Liver (tissue), 9 donors: Measurements from ENCODE around the gene GALR1. TPM values are rescaled to one million over a fixed set of nuclear protein-coding genes. Genes with fewer than 3 reads are reported as not detected.

Source experiments
- DNase-seq: peaks from one replicate; pipeline ENCODE4 v3.0.0-alpha.2; 2017; ENCODE audit warnings: low spot score
- H3K27ac ChIP-seq, 2 donors: one replicate each; pipeline ENCODE4 v1.7.0; 2013; ENCODE audit warnings: inconsistent platforms in 2 of 2, low read length in 2 of 2, control low read depth in 1 of 2, low read depth in 1 of 2, mild to moderate bottlenecking in 1 of 2
- H3K27me3 ChIP-seq, 4 donors: one replicate each; pipeline versions ENCODE4 v1.6.1 to v1.7.0; 2013; ENCODE audit warnings: low read length in 3 of 4, inconsistent platforms in 1 of 4, mild to moderate bottlenecking in 1 of 4, moderate library complexity in 1 of 4; ENCODE audit not compliant: control insufficient read depth in 4 of 4, insufficient read depth in 4 of 4
- H3K36me3 ChIP-seq, 4 donors: one replicate each; pipeline versions ENCODE4 v1.6.1 to v1.7.0; 2013; ENCODE audit warnings: low read length in 3 of 4, mild to moderate bottlenecking in 3 of 4, low read depth in 1 of 4, moderate library complexity in 1 of 4; ENCODE audit not compliant: control insufficient read depth in 4 of 4, insufficient read depth in 3 of 4
- H3K4me1 ChIP-seq, 4 donors: one replicate each; pipeline versions ENCODE4 v1.6.1 to v1.7.0; 2013; ENCODE audit warnings: low read length in 3 of 4, mild to moderate bottlenecking in 3 of 4, moderate library complexity in 1 of 4; ENCODE audit not compliant: control insufficient read depth in 4 of 4, insufficient read depth in 4 of 4
- H3K4me3 ChIP-seq, 3 donors: one replicate each; pipeline versions ENCODE4 v1.6.1 to v1.7.0; 2013; ENCODE audit warnings: low read length in 3 of 3, control low read depth in 1 of 3, low read depth in 1 of 3, mild to moderate bottlenecking in 1 of 3
- H3K9ac ChIP-seq, 2 donors: one replicate each; pipeline ENCODE4 v1.7.0; 2013; ENCODE audit warnings: low read length in 2 of 2, mild to moderate bottlenecking in 2 of 2, moderate library complexity in 2 of 2, control low read depth in 1 of 2, low read depth in 1 of 2
- H3K9me3 ChIP-seq, 4 donors: one replicate each; pipeline versions ENCODE4 v1.6.1 to v1.7.0; 2013; ENCODE audit warnings: low read length in 3 of 4; ENCODE audit not compliant: control insufficient read depth in 4 of 4
- EGR1 ChIP-seq, 2 donors: IDR thresholded peaks; 2 replicates each; pipeline ENCODE4 v1.6.1; 2016 to 2018; ENCODE audit warnings: antibody characterized with exemption in 2 of 2, low read depth in 2 of 2
- FOXA2 ChIP-seq: IDR thresholded peaks from 2 replicates; pipeline ENCODE4 v1.6.1; 2016; ENCODE audit warnings: antibody characterized with exemption
- GABPA ChIP-seq, 2 donors: IDR thresholded peaks in 1 of 2; conservative IDR thresholded peaks in 1 of 2; 2 replicates each; pipeline ENCODE4 v1.6.1; 2016; ENCODE audit warnings: antibody characterized with exemption in 2 of 2, mild to moderate bottlenecking in 1 of 2, moderate library complexity in 1 of 2
- HNF4A ChIP-seq, 2 donors: conservative IDR thresholded peaks; 2 replicates each; pipeline ENCODE4 v1.6.1; 2016; ENCODE audit warnings: antibody characterized with exemption in 2 of 2, mild to moderate bottlenecking in 2 of 2
- HNF4G ChIP-seq: IDR thresholded peaks from 2 replicates; pipeline ENCODE4 v1.6.1; 2016; ENCODE audit warnings: antibody characterized with exemption
- JUND ChIP-seq, 2 donors: IDR thresholded peaks; 2 replicates each; pipeline ENCODE4 v1.6.1; 2016; ENCODE audit warnings: antibody characterized with exemption in 2 of 2
- NR2F2 ChIP-seq: IDR thresholded peaks from 2 replicates; pipeline ENCODE4 v1.6.1; 2016; ENCODE audit warnings: antibody characterized with exemption
- RAD21 ChIP-seq, 2 donors: IDR thresholded peaks; 2 replicates each; pipeline ENCODE4 v1.6.1; 2016; ENCODE audit warnings: antibody characterized with exemption in 2 of 2, mild to moderate bottlenecking in 2 of 2
- RXRA ChIP-seq, 2 donors: IDR thresholded peaks; 2 replicates each; pipeline ENCODE4 v1.6.1; 2017 to 2018; ENCODE audit warnings: antibody characterized with exemption in 2 of 2, mild to moderate bottlenecking in 1 of 2
- TAF1 ChIP-seq: conservative IDR thresholded peaks from 2 replicates; pipeline ENCODE4 v1.6.1; 2016; ENCODE audit warnings: antibody characterized with exemption, mild to moderate bottlenecking
- YY1 ChIP-seq: IDR thresholded peaks from 2 replicates; pipeline ENCODE4 v1.6.1; 2016; ENCODE audit warnings: antibody characterized with exemption, mild to moderate bottlenecking
- WGBS: extraction: QIAGEN DNeasy Blood & Tissue Kit; methylation state at CpG from one replicate; pipeline ENCODE4 v1.1.7; 2013; 5-methylcytosine and 5-hydroxymethylcytosine counted together
- polyA plus RNA-seq, 2 donors: library from polyadenylated mRNA; stranded (reverse) in 1 of 2; unstranded in 1 of 2; fragments of 200-250 nt in 1 of 2; fragments of >200 nt in 1 of 2; fragmentation: Nextera tagmentation in 1 of 2; extraction: Ambion mirVana in 1 of 2; gene quantifications; one replicate each; pipeline versions ENCODE4 v1.2.1 to v1.2.3, GENCODE V29; 2013 to 2015
- total RNA-seq, 2 donors: library from RNA; depleted of rRNA; stranded (reverse); fragments of >200 nt; gene quantifications; one replicate each; pipeline ENCODE4 v1.2.3, GENCODE V29; 2014
- TF ChIP-seq, protein P1 (sequence below): IDR thresholded peaks from 2 replicates; pipeline ENCODE4 v1.6.1; 2016; ENCODE audit warnings: antibody characterized with exemption
- TF ChIP-seq, protein P2 (sequence below): IDR thresholded peaks from 2 replicates; pipeline ENCODE4 v1.6.1; 2016; ENCODE audit warnings: antibody characterized with exemption, mild to moderate bottlenecking
- TF ChIP-seq, protein P3 (sequence below): IDR thresholded peaks from 2 replicates; pipeline ENCODE4 v1.6.1; 2016; ENCODE audit warnings: antibody characterized with exemption
- TF ChIP-seq, protein P4 (sequence below): fragments of 150-350 bp; IDR thresholded peaks from 2 replicates; pipeline ENCODE4 v1.5.1; 2017; ENCODE audit warnings: improper control_type of control experiment, low read depth, low read length; ENCODE audit not compliant: missing input control
- TF ChIP-seq, protein P5 (sequence below): IDR thresholded peaks from 2 replicates; pipeline ENCODE4 v1.6.1; 2016; ENCODE audit warnings: antibody characterized with exemption
- donor health status: healthy.
- donor health status: healthy.
- donor health status: healthy.
- donor health status: healthy.
- donor health status: healthy.

The GALR1 gene
- total and polyA plus RNA-seq, 4 donors: not detected

DNA sequence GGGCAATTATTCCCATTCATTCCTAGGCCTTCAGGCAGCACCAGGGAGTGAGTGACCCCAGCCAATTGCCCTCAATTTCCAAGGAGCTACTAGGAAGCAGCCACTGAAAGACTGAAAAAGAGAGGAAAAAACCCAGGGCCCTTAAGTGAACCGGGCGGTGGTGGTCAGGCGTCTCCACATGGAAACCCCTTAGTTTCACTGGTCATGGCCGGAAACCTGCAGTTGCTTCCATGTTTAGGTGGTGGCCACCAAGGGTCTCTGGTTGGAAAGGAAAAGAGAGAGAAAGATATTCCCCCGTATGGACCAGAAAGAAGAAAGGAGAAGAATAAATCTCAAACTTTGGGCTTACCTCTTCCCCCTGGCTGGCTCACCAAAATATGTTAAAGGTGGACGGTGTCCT is 64.9 kb downstream of the GALR1 start:
- Histone ChIP-seq H3K9ac (no peak overlapping the region), H3K27ac (no peak overlapping the region), H3K9me3 (no peaks in the 10 kb centered on the region), H3K4me1 (no peaks in the 10 kb centered on the region), H3K4me3 (no peak overlapping the region), H3K36me3 (no peaks in the 10 kb centered on the region), H3K27me3 (no peaks in the 10 kb centered on the region)
- no peak for TF ChIP-seq RAD21 (IDR thresholded peaks at IDR 0.05)
- TF ChIP-seq FOXA2: no peak
- TF ChIP-seq, protein P1, sequence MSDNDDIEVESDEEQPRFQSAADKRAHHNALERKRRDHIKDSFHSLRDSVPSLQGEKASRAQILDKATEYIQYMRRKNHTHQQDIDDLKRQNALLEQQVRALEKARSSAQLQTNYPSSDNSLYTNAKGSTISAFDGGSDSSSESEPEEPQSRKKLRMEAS: no peak
- TF ChIP-seq, protein P2, sequence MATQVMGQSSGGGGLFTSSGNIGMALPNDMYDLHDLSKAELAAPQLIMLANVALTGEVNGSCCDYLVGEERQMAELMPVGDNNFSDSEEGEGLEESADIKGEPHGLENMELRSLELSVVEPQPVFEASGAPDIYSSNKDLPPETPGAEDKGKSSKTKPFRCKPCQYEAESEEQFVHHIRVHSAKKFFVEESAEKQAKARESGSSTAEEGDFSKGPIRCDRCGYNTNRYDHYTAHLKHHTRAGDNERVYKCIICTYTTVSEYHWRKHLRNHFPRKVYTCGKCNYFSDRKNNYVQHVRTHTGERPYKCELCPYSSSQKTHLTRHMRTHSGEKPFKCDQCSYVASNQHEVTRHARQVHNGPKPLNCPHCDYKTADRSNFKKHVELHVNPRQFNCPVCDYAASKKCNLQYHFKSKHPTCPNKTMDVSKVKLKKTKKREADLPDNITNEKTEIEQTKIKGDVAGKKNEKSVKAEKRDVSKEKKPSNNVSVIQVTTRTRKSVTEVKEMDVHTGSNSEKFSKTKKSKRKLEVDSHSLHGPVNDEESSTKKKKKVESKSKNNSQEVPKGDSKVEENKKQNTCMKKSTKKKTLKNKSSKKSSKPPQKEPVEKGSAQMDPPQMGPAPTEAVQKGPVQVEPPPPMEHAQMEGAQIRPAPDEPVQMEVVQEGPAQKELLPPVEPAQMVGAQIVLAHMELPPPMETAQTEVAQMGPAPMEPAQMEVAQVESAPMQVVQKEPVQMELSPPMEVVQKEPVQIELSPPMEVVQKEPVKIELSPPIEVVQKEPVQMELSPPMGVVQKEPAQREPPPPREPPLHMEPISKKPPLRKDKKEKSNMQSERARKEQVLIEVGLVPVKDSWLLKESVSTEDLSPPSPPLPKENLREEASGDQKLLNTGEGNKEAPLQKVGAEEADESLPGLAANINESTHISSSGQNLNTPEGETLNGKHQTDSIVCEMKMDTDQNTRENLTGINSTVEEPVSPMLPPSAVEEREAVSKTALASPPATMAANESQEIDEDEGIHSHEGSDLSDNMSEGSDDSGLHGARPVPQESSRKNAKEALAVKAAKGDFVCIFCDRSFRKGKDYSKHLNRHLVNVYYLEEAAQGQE: no peak
- no peak for TF ChIP-seq HNF4A (conservative IDR thresholded peaks at IDR 0.05)
- TF ChIP-seq, protein P3, sequence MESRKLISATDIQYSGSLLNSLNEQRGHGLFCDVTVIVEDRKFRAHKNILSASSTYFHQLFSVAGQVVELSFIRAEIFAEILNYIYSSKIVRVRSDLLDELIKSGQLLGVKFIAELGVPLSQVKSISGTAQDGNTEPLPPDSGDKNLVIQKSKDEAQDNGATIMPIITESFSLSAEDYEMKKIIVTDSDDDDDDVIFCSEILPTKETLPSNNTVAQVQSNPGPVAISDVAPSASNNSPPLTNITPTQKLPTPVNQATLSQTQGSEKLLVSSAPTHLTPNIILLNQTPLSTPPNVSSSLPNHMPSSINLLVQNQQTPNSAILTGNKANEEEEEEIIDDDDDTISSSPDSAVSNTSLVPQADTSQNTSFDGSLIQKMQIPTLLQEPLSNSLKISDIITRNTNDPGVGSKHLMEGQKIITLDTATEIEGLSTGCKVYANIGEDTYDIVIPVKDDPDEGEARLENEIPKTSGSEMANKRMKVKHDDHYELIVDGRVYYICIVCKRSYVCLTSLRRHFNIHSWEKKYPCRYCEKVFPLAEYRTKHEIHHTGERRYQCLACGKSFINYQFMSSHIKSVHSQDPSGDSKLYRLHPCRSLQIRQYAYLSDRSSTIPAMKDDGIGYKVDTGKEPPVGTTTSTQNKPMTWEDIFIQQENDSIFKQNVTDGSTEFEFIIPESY: no peak
- TF ChIP-seq YY1: no peak
- no peak for DNase-seq
- whole genome bisulfite sequencing: 91% methylated on average over 6 of the region's 6 CpGs

DNA sequence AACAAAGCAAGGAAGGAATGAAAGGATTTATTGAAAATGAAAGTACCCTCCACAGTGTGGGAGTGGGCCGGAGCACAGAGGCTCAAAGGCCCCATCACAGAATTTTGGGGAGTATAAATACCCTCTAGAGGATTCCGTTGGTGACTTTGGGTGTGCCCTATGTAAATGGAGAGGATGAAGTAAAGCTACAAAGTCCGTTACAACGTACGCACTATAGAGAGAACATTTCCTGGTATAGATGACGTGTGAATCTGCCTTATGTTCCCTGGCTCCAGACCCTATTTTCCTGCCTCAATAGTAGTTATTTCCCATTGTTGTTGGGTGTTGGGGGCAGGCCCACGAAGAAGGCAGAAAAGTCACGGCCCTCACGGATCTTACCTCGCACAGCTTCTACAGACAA is 65.3 kb downstream of the GALR1 start:
- H3K9me3 ChIP-seq: no peaks in the 10 kb centered on the region
- H3K27me3 ChIP-seq: no peaks in the 10 kb centered on the region
- DNase-seq: no peak
- H3K36me3 ChIP-seq: no peaks in the 10 kb centered on the region
- 86% methylated on average over 10 of the region's 10 CpGs for WGBS
- no peaks in the 10 kb centered on the region for H3K4me1 ChIP-seq
- no peak overlapping the region for H3K9ac ChIP-seq
- TF ChIP-seq RXRA (IDR thresholded peaks at IDR 0.05): no peak
- no peak for TF ChIP-seq NR2F2
- TF ChIP-seq EGR1 (IDR thresholded peaks at IDR 0.05; ENCODE audit: low read depth in 2 of 2): no peak
- no peak overlapping the region for H3K4me3 ChIP-seq
- H3K27ac ChIP-seq: no peak overlapping the region

DNA sequence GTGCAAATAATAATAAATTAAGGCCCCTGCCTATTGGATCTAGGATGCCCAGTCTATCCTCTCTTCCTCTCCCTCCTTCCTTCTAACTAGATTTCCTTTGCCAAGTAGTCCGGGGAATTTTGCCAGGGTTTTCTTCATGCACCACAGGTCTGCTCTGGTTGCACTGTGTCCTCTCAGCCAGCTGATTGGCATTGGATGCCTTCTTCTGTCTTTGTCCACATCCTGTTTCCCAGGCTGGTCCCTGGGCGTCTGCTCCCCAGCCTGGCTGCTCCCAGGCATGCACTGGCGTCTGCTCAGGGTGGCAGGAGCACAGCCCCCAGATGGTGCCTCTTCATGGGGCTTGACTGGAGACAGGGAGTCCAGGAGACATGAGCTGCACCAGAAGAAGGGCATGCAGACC is 66.4 kb downstream of the GALR1 start:
- no peak overlapping the region for H3K9ac ChIP-seq
- WGBS: 69% methylated on average over 3 of the region's 3 CpGs
- no peaks in the 10 kb centered on the region for H3K36me3 ChIP-seq
- no peak overlapping the region for H3K4me3 ChIP-seq
- H3K27me3 ChIP-seq: no peaks in the 10 kb centered on the region
- no peaks in the 10 kb centered on the region for H3K9me3 ChIP-seq
- H3K4me1 ChIP-seq: no peaks in the 10 kb centered on the region
- DNase-seq: no peak
- H3K27ac ChIP-seq: no peak overlapping the region
- no peak for TF ChIP-seq JUND (IDR thresholded peaks at IDR 0.05)
- TF ChIP-seq, protein P4, sequence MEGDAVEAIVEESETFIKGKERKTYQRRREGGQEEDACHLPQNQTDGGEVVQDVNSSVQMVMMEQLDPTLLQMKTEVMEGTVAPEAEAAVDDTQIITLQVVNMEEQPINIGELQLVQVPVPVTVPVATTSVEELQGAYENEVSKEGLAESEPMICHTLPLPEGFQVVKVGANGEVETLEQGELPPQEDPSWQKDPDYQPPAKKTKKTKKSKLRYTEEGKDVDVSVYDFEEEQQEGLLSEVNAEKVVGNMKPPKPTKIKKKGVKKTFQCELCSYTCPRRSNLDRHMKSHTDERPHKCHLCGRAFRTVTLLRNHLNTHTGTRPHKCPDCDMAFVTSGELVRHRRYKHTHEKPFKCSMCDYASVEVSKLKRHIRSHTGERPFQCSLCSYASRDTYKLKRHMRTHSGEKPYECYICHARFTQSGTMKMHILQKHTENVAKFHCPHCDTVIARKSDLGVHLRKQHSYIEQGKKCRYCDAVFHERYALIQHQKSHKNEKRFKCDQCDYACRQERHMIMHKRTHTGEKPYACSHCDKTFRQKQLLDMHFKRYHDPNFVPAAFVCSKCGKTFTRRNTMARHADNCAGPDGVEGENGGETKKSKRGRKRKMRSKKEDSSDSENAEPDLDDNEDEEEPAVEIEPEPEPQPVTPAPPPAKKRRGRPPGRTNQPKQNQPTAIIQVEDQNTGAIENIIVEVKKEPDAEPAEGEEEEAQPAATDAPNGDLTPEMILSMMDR: no peak
- no peak for TF ChIP-seq FOXA2
- TF ChIP-seq YY1: no peak
- no peak for TF ChIP-seq HNF4A (conservative IDR thresholded peaks at IDR 0.05)
- no peak for TF ChIP-seq RXRA (IDR thresholded peaks at IDR 0.05)
- TF ChIP-seq, protein P5, sequence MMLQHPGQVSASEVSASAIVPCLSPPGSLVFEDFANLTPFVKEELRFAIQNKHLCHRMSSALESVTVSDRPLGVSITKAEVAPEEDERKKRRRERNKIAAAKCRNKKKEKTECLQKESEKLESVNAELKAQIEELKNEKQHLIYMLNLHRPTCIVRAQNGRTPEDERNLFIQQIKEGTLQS: no peak
- TF ChIP-seq GABPA (IDR thresholded peaks at IDR 0.05 in 1 of 2, conservative IDR thresholded peaks at IDR 0.05 in 1 of 2): no peak
- TF ChIP-seq, protein P2: no peak
- TF ChIP-seq NR2F2: no peak
- TF ChIP-seq TAF1: no peak
- TF ChIP-seq RAD21 (IDR thresholded peaks at IDR 0.05): no peak
- TF ChIP-seq, protein P1: no peak
- TF ChIP-seq HNF4G: no peak
